HG02588 (cell line): ENCODE results near the gene SIDT2.

Experiments
- ATAC-seq: cut with Tn5 transposase; IDR thresholded peaks from one replicate; pipeline ENCODE4 v1.9.1; 2021; ENCODE audit warnings: mild to moderate bottlenecking, moderate library complexity; ENCODE audit not compliant: unreplicated experiment

The SIDT2 gene

DNA sequence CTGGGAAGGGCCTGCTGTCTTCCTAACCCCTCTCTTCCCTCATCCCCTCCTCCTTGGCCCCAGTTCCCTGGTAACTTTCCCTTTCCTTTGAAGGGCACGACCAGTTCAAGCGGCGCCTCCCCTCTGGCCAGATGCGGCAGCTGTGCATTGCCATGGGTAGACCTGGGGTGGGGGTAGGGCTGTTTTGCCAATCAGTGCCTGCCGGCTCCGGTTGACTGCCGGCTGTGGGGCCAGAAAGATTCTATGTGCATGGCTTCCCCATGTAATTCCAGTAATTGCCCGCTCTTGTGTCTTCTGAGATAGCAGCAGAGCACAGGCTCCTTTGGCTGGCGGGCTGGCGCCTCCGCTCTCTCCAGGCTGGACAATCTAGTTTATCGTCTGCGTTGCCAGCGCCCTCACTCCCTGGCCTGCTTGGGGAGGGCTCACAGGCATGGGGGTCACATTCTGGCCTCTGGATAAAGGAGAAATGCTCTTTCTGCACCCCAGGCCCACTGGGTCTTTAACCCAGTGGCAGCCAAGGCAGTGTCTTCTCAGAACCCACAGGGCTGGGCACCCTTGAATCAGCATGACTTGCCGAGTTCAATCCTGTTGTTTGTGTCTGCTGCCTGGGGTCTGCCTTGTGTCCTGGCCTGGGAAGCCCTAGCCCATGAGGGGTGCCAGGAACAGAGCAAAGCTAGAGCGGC, 9.4 kb downstream of the SIDT2 start:
- ATAC-seq, result no peak

DNA sequence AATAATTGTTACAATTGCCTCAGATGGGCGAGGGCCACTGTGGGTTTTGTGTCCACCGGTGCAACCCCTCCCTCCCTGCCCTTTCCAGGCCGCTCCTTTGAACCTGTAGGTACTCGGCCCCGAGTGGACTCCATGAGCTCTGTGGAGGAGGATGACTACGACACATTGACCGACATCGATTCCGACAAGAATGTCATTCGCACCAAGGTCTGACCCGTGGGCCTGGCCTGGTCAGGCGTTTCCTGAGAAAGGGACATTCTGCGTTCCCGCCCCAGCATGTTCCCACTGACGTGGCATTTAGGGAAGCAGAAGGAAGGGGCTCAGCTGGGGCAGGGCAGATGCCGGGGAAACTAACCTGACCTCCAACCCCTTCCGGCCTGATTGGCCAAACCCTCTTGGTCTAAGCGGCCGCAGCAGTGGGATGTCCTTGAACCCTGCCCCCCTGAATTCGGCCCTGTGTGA, 10.1 kb downstream of the SIDT2 start:
- ATAC-seq, result no peak

DNA sequence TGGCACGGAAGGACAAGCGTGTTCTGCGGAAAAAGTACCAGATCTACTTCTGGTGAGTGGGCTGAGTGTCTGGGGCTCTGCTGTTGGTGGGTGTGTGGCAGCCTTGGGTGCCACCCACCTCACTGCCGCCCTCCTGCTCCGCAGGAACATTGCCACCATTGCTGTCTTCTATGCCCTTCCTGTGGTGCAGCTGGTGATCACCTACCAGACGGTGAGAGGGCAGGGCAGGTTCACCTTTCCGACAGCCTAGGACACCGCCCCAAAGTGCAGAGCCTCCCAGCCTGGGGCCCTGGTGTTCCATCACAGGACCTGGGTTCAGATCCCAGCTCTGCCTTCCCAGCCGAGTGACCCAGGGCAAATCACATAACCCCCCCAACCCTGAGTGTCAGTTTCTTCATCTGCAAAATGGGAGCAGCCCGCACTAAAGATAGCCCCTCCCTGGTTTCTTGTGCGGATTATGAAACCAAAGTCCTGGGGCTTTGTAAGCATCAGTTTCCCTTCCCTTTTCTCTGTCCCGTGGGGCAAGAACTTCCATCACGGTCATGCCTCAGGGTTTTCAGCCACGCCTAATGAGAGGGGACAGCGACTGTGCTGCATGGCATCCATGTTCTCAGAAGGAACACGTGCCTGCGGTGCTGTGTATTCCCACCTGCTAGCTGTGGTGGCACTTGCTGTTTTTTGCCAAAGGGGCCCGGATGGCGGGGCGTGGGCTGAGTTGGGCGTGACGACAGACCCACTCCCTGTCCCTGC, 10.8 kb downstream of the SIDT2 start:
- ATAC-seq, result peak; percentile 49

DNA sequence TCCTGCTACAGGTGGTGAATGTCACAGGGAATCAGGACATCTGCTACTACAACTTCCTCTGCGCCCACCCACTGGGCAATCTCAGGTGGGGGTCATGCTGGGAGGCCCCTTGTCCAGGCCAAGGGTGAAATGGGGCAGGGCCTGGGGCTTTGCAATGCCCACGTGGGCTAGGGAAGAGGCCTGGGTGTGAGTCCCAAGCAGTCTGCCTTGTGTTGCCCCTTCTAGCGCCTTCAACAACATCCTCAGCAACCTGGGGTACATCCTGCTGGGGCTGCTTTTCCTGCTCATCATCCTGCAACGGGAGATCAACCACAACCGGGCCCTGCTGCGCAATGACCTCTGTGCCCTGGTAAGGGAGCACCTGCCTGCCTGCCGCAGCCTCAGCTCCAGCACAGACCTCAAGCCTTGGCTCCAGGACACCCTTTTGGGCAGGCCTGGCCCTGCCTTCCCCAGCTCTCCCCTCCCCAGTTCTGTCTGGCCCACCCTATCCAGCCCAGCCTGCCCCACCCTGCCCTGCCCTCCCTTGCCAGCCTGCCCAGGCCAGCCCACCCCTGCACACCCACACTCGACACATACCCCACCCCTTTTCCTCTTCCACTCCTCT, 11.5 kb downstream of the SIDT2 start:
- no peak for ATAC-seq

DNA sequence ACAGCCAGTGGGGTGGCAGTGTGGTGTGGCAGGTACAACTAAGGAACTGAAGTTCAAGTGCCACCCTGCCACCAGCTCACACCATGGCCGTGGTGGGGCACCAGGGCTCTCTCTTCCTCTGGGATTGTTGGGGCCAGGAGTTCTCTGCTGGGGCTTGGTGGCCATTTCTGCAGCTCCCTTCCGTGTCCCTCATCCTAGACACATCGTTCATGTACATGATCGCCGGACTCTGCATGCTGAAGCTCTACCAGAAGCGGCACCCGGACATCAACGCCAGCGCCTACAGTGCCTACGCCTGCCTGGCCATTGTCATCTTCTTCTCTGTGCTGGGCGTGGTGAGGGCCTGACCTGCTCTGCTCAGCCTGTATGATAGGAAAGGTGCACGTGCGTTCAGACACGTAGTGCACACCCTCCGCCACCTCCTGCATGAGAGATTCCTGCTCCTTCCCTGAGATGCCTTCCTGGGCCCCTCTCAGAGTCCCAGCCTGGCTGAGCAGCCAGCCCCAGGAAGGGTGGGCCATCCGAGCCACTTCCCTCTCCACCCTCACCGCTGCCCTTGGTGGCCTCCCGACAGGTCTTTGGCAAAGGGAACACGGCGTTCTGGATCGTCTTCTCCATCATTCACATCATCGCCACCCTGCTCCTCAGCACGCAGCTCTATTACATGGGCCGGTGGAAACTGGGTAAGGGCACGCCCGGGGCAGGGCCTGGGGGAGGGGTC, 13.3 kb downstream of the SIDT2 start:
- no peak for ATAC-seq

- ATAC-seq, result no peak
Observed at GRCh38 chr11:117192401-117192875, 13.9 kb downstream of the SIDT2 start.

DNA sequence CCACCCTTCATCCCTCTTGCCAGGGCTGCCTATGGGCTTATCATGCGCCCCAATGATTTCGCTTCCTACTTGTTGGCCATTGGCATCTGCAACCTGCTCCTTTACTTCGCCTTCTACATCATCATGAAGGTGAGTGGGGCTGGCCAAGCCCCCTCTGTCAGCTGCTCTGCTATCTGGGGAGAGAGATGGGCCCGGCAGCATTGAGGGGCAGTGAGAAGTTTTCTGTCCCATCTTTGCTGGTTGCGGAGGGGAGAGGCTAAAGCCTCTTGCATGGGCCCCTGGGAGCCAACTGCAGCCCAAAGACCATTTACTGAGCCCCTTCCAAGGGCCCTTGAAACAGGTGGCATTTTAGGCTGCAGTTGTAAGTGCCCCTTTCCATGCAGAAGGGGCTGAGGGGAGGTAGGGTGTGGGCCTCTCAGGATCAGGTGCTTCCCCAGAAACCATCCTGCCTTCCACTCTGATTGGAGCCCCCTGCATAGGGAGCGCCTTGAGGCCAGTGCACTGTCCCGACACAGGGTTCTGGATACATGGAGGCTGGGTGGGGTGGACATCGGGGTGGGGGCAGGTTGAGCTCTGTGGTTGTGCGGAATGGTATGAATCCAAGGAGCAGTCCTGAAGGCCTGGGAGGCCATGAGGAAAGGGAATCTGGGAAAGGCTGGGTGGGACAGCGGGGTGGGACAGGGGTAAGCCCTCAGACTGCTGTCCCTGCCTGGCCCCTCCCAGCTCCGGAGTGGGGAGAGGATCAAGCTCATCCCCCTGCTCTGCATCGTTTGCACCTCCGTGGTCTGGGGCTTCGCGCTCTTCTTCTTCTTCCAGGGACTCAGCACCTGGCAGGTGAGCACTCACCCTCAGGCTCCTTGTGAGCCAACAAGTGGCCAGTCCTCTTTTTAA, 14.8 kb downstream of the SIDT2 start:
- ATAC-seq, result no peak

DNA sequence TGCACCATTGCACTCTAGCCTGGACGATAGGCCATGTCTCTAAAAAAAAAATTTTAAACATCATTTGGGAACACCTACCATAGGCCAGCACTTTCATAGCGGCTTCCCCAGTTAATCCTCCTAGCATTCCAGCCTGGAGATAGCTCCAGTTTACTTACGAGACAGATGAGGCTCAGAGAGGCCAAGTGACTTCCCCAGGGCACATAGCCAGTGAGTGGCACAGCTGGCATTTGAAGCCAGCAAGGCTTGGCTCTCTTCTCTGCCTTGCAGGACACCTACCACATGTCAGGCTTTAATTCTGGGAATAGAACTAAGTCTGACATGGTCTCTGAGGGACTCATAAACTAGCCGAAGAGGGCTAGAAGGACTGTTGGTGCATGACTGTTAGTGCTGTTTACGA, 15.7 kb downstream of the SIDT2 start:
- ATAC-seq, result no peak

GRCh38 chr11:117195258-117195657, 16.7 kb downstream of the SIDT2 start:
- no peak for ATAC-seq

DNA sequence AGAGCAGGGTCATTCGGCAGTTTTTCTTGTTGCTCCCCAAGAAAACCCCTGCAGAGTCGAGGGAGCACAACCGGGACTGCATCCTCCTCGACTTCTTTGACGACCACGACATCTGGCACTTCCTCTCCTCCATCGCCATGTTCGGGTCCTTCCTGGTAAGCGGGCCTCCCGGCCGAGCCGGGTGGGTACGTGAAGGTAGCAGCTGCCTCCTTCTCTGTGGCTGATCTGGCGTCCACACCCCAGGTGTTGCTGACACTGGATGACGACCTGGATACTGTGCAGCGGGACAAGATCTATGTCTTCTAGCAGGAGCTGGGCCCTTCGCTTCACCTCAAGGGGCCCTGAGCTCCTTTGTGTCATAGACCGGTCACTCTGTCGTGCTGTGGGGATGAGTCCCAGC, 17.2 kb downstream of the SIDT2 start:
- no peak for ATAC-seq

- no peak for ATAC-seq
Observed at GRCh38 chr11:117197006-117197405, 18.5 kb downstream of the SIDT2 start.

GRCh38 chr11:117197516-117198456, 19.2 kb downstream of the SIDT2 start:
- ATAC-seq, result no peak

GRCh38 chr11:117198613-117199012, 20.1 kb downstream of the SIDT2 start:
- no peak for ATAC-seq

- no peak for ATAC-seq
Observed at GRCh38 chr11:117199053-117199915, 20.7 kb downstream of the SIDT2 start, which contains the start of gene TAGLN. TSS of gene TAGLN (plus strand) at chr11:117199370. CDS start at chr11:117203014, 3,644 bp downstream.

GRCh38 chr11:117199916-117200812, 21.6 kb downstream of the SIDT2 start:
- no peak for ATAC-seq

DNA sequence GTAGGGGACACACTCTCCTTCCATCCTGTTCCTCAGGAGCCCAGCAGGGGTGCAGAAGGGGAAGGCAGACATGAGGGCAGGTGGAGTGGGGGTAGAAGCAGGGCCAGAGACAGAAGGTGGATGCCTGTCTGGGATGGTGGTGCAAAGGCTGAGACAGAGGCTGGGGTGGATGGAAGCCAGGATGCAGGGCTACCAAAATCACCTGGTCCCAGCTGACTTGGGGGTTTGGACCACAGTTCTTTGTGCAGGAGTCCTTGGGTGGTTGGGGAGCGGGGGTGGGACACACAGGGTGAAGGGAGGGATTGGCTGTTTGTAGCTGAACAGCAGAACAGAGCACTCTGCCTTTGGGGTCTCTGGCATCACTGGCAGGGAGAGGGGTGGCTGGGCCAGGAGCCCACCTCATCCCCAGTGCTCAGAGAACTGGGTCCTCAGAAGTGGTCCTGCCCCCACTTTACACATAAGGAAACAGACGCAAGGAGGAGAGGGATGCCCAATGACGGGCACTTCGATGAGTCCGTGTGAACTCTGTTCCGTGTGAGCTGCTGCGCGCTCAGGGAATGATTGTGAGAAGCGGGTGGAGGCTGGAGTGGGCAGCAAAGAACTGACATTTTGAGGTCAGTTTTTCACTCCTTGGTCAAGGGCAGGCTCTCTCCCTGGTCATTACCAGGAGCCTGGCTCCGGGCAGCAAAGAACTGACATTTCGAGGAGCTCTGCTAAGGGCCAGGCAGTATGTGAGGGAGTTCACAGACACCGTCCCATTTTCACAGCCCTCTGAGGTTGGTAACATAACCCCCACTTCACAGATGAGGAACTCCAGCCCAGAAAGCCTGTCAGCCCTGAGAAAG, 22.5 kb downstream of the SIDT2 start:
- no peak for ATAC-seq
